Spleen (tissue), 11 donors: ENCODE results near the gene PAK1. TPM values are rescaled to one million over a fixed set of nuclear protein-coding genes. Genes with fewer than 3 reads are reported as not detected.
"Not testable (repeated sequence)": the region's sequence is repeated elsewhere in the genome, so short reads cannot be mapped to it uniquely, and the experiment has no call there.

Source experiments
- DNase-seq: peaks from one replicate; pipeline ENCODE4 v3.0.0-alpha.2; 2020
- H3K27ac ChIP-seq, 8 donors: fragments of 200-600 bp; sonication (generic) in 7 of 8; 1 replicate in 4 of 8; 2 replicates in 4 of 8; pipeline versions ENCODE4 v1.5.0 to v1.8.0; 2016 to 2021; ENCODE audit warnings: inconsistent platforms in 4 of 8, mild to moderate bottlenecking in 4 of 8, moderate library complexity in 1 of 8
- H3K27me3 ChIP-seq, 7 donors: fragments of 200-600 bp; sonication (generic) in 6 of 7; replicated peaks in 1 of 7; 1 replicate in 4 of 7; 2 replicates in 3 of 7; pipeline versions ENCODE4 v1.5.0 to v1.8.0; 2016 to 2021; ENCODE audit warnings: inconsistent platforms in 3 of 7, mild to moderate bottlenecking in 1 of 7
- H3K36me3 ChIP-seq, 6 donors: fragments of 200-600 bp; sonication (generic) in 5 of 6; 1 replicate in 4 of 6; 2 replicates in 2 of 6; pipeline versions ENCODE4 v1.5.0 to v1.8.0; 2016 to 2021; ENCODE audit warnings: inconsistent platforms in 2 of 6
- H3K4me1 ChIP-seq, 6 donors: fragments of 200-600 bp; sonication (generic) in 5 of 6; 1 replicate in 3 of 6; 2 replicates in 3 of 6; pipeline versions ENCODE4 v1.5.0 to v1.8.0; 2016 to 2021; ENCODE audit warnings: inconsistent platforms in 3 of 6
- H3K4me3 ChIP-seq, 8 donors: fragments of 200-600 bp; sonication (generic) in 7 of 8; 1 replicate in 4 of 8; 2 replicates in 4 of 8; pipeline versions ENCODE4 v1.5.0 to v1.8.0; 2016 to 2021; ENCODE audit warnings: inconsistent platforms in 4 of 8, mild to moderate bottlenecking in 4 of 8, moderate library complexity in 2 of 8
- H3K9me3 ChIP-seq, 8 donors: fragments of 200-600 bp; sonication (generic) in 7 of 8; 1 replicate in 4 of 8; 2 replicates in 4 of 8; pipeline versions ENCODE4 v1.5.0 to v1.8.0; 2016 to 2021; ENCODE audit warnings: inconsistent platforms in 4 of 8
- CTCF ChIP-seq, 11 experiments: fragments of 200-600 bp in 7 of 11; fragments of 450-650 bp in 4 of 11; sonication (generic) in 4 of 11; IDR thresholded peaks in 8 of 11; conservative IDR thresholded peaks in 3 of 11; 1 replicate in 7 of 11; 2 replicates in 4 of 11; pipeline versions ENCODE4 v1.4.0 to v1.8.0; 2016 to 2021; ENCODE audit warnings: antibody characterized with exemption in 11 of 11, inconsistent platforms in 4 of 11, mild to moderate bottlenecking in 1 of 11
- POLR2A ChIP-seq, 3 donors: fragments of 450-650 bp; IDR thresholded peaks; one replicate each; pipeline ENCODE4 v1.5.1; 2017; ENCODE audit warnings: antibody characterized with exemption in 3 of 3, mild to moderate bottlenecking in 1 of 3
- POLR2AphosphoS5 ChIP-seq, 3 donors: sonication (generic); formaldehyde crosslinking; IDR thresholded peaks; one replicate each; pipeline ENCODE4 v1.5.1; 2017; ENCODE audit warnings: antibody characterized with exemption in 3 of 3
- WGBS, 5 donors: extraction: QIAGEN DNeasy Blood & Tissue Kit in 3 of 5; methylation state at CpG; one replicate each; pipeline versions ENCODE4 v1.1.5 to v1.1.7; 2013 to 2018; 5-methylcytosine and 5-hydroxymethylcytosine counted together
- intact Hi-C: fragments of 100-400 bp; cut with DNase I; formaldehyde crosslinking; loops from one replicate; pipeline ENCODE4 v1.15.0; 2023; ENCODE audit warnings: low total_unique reads
- polyA plus RNA-seq, 3 donors: library from polyadenylated mRNA; stranded (reverse); fragments of 200-250 nt; gene quantifications; one replicate each; pipeline ENCODE4 v1.2.1, GENCODE V29; 2013
- total RNA-seq, 7 donors: library from RNA; depleted of rRNA in 3 of 7; stranded (reverse); fragments of >200 nt in 3 of 7; fragmentation: NEBNext Ultra II Directional in 4 of 7; extraction: Animal tissue kit (Norgen Biotek cat#: 25700) in 4 of 7; gene quantifications; one replicate each; pipeline versions ENCODE4 v1.1.0 to v1.2.1, GENCODE V29; 2016 to 2021
- donor health status: healthy with polysubstance abuse.
- donor health status: DM: no; HTN: no; CAD: no; lungs with moderate emphysema.
- donor health status: DM: no; HTN: no; CAD: no.
- donor health status: Bipolar disorder and iron deficiency.
- donor health status: healthy.
- donor health status: DM: no; HTN: no; CAD: no.
- donor health status: DM: yes; HTN: yes; CAD: no.

PAK1 gene
- total and polyA plus RNA-seq, 10 donors = 9.3 to 76.5 (median 37.5) TPM

GRCh38 chr11:77300695-77301094 lies 173.2 kb downstream of the PAK1 start:
- no peaks in the 10 kb centered on the region for H3K9me3 ChIP-seq
- intact Hi-C loops = no loop called here
- TF ChIP-seq POLR2A (IDR thresholded peaks at IDR 0.05) = no peak
- no peak for TF ChIP-seq POLR2AphosphoS5 (IDR thresholded peaks at IDR 0.05)
- TF ChIP-seq CTCF (IDR thresholded peaks at IDR 0.05 in 8 of 11, conservative IDR thresholded peaks at IDR 0.05 in 3 of 11) = no peak
- no peaks in the 10 kb centered on the region for H3K36me3 ChIP-seq
- no peak overlapping the region for H3K4me3 ChIP-seq
- H3K27me3 ChIP-seq = no peaks in the 10 kb centered on the region
- no peak overlapping the region for H3K27ac ChIP-seq
- H3K4me1 ChIP-seq = no peaks in the 10 kb centered on the region
- WGBS, 5 donors = 71 to 85% (median 72%) methylated on average over 5 of the region's 5 CpGs
- no peak for DNase-seq

DNA sequence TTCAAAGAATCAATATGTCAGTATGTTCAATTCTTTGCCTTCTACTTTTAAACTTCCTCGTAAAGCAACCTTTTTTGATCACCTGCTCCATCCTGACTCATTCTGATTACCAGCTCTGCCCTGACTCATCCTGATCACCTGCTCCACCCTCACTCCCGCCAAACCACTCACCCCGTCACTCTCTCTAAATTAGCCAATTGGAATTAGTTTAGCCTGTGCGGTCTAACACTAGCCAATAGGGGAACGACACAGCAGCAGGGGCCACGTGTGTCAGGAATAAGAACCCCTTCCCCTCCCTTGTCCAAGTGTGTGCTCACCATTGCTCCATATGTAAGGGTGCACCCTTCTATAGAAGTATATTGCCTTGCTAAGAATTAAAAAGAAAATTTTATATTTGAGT lies 173.9 kb downstream of the PAK1 start:
- H3K4me1 ChIP-seq, H3K27me3 ChIP-seq, H3K9me3 ChIP-seq, DNase-seq, H3K27ac ChIP-seq, intact Hi-C loops, H3K36me3 ChIP-seq, H3K4me3 ChIP-seq: not testable (repeated sequence)
- WGBS, 5 donors = 78 to 92% (median 85%) methylated on average over 6 of the region's 6 CpGs

DNA sequence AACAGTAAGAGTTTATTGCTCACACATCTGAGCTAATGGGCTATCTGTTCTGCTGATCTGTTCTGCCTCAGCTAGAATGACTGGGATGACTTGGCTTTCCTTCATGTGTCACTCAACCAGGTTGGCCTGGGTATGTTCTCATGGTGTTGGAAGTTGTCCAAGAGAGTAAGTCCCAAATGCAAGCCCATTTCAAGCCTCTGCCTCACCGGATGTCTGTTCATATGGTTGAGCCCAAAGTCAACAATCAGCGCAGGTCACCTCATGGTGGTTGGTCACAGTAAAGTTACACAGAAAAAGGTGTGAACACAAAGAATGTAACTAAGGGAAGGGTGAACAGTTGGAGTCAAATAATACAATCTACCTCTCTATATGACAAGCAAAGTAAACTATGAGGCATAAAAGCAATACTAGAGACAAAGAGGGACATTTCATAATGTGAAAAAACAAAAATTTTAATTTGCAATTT lies 174.3 kb downstream of the PAK1 start:
- no peaks in the 10 kb centered on the region for H3K4me1 ChIP-seq
- no peaks in the 10 kb centered on the region for H3K27me3 ChIP-seq
- 42 to 93% (median 72%) methylated on average over 2 of the region's 2 CpGs for WGBS, 5 donors
- H3K4me3 ChIP-seq = no peak overlapping the region
- H3K9me3 ChIP-seq = no peaks in the 10 kb centered on the region
- DNase-seq = no peak
- H3K27ac ChIP-seq = no peak overlapping the region
- H3K36me3 ChIP-seq = no peaks in the 10 kb centered on the region
- TF ChIP-seq POLR2AphosphoS5 (IDR thresholded peaks at IDR 0.05) (no peak), POLR2A (IDR thresholded peaks at IDR 0.05) (no peak), CTCF (IDR thresholded peaks at IDR 0.05 in 8 of 11, conservative IDR thresholded peaks at IDR 0.05 in 3 of 11) (no peak)
- intact Hi-C loops = no loop called here

- H3K4me3 ChIP-seq = no peak overlapping the region
- 76 to 95% (median 83%) methylated on average over 3 of the region's 3 CpGs for WGBS, 5 donors
- no peaks in the 10 kb centered on the region for H3K27me3 ChIP-seq
- TF ChIP-seq POLR2AphosphoS5 (IDR thresholded peaks at IDR 0.05) (no peak), CTCF (IDR thresholded peaks at IDR 0.05 in 8 of 11, conservative IDR thresholded peaks at IDR 0.05 in 3 of 11) (no peak), POLR2A (IDR thresholded peaks at IDR 0.05) (no peak)
- no peak for DNase-seq
- intact Hi-C loops = no loop called here
- no peaks in the 10 kb centered on the region for H3K4me1 ChIP-seq
- no peaks in the 10 kb centered on the region for H3K9me3 ChIP-seq
- H3K27ac ChIP-seq = no peak overlapping the region
- no peaks in the 10 kb centered on the region for H3K36me3 ChIP-seq
Measured at GRCh38 chr11:77294040-77294439, 179.9 kb downstream of the PAK1 start.

DNA sequence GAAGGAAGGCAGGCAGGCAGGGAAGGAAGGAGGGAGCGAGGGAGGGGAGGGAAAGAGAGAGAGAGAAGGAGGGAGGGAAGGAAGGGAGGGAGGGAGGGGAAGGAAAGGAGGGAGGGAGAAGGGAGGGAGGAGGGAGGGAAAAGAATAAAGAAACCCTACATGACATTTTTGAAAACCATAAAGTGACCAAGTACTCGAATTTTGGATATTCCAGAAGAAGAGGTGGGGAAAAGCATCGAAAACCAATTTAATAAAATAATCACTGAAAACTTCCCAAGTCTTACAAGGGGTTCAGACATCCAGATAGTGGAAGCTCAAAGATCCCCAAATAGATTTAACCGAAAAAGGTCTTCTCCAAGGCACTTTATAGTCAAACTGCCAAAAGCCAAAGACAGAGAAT lies 184.2 kb downstream of the PAK1 start:
- no peaks in the 10 kb centered on the region for H3K4me1 ChIP-seq
- no peaks in the 10 kb centered on the region for H3K36me3 ChIP-seq
- no peak overlapping the region for H3K27ac ChIP-seq
- no peaks in the 10 kb centered on the region for H3K9me3 ChIP-seq
- TF ChIP-seq CTCF (IDR thresholded peaks at IDR 0.05 in 8 of 11, conservative IDR thresholded peaks at IDR 0.05 in 3 of 11) (no peak), POLR2A (IDR thresholded peaks at IDR 0.05) (no peak), POLR2AphosphoS5 (IDR thresholded peaks at IDR 0.05) (no peak)
- H3K27me3 ChIP-seq = no peaks in the 10 kb centered on the region
- no peak overlapping the region for H3K4me3 ChIP-seq
- intact Hi-C loops = no loop called here
- WGBS, 5 donors = 75 to 92% (median 88%) methylated on average over 4 of the region's 4 CpGs
- no peak for DNase-seq
